GM18511 (cell line): ENCODE results near the gene SGF29.
"Not testable (repeated sequence)": the region's sequence is repeated elsewhere in the genome, so short reads cannot be mapped to it uniquely, and the experiment has no call there.

Experiments used
- ATAC-seq: cut with Tn5 transposase; IDR thresholded peaks from one replicate; pipeline ENCODE4 v1.9.1; 2021; ENCODE audit warnings: mild to moderate bottlenecking, moderate library complexity; ENCODE audit not compliant: unreplicated experiment

The SGF29 gene

DNA sequence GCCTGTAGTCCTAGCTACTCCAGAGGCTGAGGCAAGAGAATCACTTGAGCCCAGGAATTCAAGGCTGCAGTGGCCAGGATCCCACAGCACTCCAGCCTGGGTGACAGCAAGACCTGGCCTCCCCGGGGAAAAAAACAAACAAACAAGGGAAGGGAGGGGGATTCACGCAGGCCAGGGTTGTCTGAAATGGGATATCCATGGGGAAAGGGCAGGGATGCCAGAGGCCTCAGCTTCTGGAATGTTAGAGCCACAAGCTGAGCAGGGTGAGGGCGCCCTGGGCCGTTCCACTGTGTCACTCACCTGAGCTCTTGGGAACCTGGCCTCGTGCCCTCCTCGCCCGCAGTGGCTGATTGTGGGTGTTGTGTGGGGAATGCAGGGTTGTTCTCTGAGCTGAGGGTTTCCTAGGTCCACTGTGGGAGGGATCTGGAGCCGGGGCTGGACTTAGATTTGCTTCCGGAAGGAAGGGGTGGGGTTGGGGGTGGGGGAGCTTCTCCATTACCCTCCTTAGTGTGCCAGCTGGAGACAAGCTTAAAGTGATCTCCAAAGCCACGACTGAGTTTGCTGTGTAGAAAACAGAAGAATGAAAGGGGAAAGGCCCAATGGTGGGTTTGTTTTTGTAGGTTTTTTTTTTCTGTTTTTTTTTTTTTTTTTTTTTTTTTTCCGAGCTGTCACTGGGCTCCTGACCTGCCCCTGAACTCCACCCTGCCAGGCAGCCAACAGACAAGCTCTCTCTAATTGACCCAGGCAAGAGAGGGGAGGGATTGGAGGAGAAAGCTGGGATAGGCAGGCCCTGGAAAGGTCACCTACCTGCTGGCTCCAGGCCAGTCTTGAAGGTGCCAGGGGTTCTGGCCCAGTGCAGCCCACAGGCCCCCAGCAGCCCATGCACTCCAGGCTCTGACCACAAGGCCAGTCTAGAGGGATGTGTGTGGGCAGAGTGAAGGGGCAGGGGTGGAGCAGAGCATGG lies 56.2 kb downstream of the SGF29 start, which contains the start of gene SULT1A1:
Gene SULT1A1, minus strand, starts transcription at position 414 of the 964 bp plus-strand sequence. CDS start 1,189 bp downstream, outside the sequence.
- no peak for ATAC-seq

DNA sequence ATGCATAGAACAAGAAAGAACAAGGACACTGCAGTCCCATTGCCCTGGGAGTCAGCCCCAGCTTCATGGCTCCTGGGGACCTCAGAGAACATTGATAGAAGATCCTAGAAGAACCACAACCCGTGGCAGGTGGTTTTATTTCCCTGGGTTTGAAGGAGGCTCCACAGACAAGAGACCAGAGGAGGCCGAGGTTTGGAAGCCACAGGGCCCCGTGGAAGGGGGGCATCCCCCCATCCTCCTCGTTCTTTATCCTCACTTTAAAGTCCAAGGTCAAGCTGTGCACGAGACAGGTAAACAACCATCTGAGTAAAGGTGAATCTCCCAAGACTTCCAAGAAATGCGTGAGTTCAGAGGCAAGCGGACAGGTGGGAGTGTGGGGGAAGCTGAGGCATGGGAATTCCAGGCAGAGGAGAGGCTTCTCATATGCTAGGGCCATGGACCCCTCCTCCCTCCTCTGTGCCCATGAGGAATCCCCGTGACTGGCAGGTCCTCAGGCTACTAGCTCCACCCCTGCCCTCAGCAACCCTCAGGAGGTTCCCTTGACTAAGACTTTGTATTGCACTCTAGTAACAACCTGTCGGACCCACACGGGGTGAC lies 57.0 kb downstream of the SGF29 start:
- ATAC-seq, result no peak

DNA sequence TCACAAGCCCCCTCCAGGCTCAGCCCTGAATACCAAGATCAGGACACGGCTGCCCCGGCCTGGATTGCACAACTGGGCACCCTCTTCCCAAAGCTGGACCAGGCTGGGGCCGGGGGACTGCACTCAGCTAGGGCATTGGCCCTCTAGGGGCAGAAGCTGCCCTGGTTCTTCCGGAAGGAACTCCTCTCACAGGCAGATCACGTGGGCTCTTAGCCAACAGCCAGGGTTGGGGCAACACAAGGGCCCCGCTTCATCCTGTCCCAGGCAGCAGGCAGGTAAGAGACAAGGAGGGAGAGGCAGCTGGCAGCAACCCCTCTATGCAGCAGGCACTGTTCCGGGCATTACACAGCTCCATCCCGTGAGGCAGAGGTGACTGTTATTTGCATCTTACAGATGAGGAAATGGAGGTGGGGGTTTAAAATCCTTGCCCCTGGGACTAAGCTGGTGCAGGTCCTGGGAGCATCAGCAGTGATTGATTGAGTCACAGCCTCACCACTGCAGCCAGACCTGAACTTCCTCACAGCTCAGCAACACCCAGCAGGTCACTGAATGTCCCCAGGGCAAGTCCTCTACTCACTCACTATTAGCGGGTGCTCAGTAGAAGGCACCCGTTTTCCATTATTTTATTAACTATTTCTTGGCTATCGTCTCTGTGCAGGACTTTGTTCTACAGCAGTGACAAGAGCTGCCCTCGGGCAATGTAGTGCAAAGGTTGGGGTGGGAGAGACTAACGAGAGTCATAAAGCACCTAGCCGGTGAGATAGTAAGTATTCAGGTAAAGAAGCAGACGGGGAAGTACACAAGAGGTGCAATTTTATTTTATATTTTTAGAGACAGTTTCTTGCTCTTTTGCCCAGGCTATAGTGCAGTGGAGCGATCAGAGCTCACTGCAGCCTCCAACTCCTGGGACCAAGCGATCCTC lies 58.9 kb downstream of the SGF29 start:
- peak; percentile 73 for ATAC-seq

DNA sequence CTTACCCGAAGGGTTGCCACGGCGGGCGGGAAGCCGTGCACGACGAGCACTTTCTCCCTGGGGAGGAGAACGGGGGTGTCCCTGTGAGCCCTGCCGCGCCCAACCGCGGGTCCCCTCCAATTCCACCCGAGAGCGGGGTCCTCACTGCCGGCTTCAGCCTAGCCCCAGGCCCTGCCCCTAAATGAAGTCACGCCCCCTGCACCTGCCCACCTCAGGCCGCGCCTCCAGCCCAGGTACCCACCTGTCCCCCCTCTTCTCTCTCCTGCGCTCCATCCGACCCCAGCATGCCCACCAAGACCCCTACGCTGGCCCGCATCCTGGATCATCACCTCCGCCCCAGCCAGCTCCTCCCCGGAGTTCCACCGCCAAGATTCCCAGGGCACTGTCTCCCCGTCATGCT lies 60.2 kb downstream of the SGF29 start:
- not testable (repeated sequence) for ATAC-seq

DNA sequence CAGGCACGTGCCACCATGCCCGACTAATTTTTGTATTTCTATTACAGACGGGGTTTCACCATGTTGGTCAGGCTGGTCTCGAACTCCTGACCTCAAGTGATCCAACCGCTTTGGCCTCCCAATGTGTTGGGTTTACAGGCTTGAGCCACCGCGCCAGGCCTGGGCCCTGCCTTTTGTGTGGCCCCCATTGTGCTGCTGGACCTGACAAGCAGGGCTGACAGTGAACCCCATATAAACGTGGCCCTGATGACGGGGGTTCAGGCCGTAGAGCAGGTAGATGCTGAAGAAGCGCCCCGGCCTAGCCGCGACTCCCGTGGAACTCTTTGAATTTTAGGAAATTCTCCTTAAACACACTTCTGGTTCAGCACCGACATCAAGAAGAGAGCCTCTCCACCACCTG lies 60.8 kb downstream of the SGF29 start:
- not testable (repeated sequence) for ATAC-seq

DNA sequence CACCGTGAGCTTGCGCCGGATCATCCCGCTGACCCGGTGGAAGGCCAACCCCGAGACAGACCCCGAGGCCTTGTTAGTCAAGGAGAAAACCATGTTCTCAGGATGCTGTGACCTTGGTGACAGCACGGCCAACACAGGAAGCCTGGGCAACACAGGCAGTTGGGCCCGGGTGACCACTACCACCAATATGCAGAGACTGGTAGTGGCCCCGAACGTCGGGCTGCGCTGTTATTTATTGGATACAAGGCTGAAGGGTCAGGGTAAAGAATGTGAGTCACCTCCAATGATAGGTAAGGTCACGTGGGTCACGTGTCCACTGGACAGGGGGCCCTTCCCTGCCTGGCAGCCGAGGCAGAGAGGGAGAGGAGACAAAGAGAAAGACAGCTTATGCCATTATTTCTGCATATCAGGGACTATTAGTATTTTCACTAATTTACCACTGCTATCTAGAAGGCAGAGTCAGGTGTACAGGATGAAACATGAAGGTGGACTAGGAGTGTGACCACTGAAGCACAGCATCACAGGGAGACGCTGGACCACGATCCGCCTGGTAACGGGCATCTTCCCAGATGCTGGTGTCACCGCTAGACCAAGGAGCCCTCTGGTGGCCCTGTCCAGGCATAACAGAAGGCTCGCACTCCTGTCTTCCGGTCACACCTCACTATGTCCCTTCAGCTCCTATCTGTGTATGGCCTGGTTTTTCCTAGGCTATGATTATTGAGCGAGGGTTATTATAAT lies 61.9 kb downstream of the SGF29 start:
- not testable (repeated sequence) for ATAC-seq

DNA sequence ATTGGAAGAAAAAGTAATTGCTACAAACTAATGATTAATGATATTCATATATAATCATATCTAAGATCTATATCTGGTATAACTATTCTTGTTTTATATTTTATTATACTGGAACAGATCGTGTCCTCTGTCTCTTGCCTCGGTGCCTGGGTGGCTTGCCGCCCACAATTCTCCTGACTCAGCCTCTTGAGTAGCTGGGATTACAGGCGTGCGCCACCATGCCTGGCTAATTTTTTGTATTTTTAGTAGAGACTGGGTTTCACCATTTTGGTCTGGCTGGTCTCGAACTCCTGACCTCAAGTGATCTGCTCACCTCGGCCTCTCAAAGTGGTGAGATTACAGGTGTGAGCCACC lies 62.5 kb downstream of the SGF29 start:
- not testable (repeated sequence) for ATAC-seq

DNA sequence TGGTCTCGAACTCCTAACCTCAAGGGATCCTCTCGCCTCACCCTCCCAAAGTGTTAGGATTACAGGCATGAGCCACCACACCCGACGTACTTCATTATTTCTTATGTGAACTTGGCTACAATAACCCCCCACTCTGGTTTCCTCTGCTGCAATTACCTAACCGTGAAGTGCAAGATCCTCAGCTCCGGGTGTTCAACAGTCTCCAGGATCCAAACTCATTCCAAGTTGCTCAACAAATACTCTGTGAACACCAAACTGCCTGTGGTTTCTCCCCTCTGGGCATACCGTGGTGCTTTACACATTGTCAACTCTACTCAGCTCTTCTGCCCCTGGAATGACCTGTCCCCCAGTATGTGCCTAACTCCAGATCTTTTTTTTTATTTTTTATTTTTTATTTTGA lies 62.9 kb downstream of the SGF29 start:
- ATAC-seq, result no peak

DNA sequence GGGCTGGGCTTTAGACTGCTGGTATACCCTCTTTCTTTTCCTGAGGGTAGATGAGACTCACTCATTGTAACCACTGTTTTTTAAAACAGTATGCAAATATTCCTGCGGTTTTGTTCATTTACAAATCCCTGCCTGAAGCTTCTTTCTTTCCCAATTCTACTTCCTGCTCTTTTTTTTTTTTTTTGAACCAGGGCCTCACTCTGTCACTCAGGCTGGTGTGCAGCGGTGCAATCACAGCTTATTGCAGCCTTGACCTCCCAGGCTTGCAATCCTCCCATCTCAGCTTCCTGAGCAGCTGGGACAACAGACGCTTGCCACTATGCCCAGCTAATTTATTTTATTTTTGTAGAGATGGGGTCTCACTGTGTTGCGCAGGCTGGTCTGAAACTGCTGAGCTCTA lies 64.2 kb downstream of the SGF29 start:
- no peak for ATAC-seq

DNA sequence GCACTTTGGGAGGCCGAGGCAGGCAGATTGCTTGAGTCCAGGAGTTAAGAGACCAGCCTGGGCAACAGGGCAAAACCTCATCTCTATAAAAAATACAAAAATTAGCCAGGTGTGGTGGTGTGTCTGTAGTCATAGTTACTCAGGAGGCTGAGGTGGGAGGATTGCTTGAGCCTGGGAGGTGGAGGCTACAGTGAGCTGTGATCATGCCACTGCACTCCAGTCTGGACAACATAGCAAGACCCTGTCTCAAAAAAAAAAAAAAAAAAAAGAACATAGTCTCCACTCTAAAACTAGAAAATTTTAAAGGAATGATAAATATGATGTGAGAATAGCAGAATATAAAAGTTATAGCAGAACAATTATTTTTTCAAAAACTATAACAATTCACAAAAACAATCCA lies 66.6 kb downstream of the SGF29 start:
- ATAC-seq, result not testable (repeated sequence)

DNA sequence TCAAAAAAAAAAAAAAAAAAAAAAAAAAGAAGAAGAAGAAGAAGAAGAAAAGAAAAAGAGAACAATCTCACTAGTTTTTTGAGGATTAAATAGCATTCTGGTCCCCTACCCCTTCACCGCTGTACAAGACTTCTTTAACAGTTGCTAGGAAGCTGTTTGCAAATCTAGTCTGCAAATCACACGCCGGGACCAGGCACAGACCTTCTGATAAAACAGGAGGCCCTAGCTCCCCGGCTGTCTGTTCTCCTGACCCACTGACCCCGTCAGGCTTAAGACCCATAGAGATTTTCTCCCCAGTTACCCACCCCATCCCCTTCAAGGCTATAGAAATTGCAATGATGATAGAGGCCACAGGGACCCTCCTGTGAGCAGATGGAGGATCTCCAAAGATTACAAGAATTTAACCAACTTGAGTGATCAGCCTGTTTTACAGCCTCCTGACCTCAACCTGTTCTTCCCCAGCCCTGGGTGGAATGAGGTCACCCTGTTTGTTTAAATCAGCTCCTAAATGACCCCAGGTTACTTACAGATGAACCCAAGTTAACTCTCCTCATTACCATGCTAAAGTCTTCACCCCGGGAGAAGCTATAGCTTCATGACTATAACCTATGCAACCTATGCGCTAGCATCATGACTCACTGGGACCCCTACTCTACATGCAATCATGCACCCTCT lies 67.9 kb downstream of the SGF29 start:
- no peak for ATAC-seq

DNA sequence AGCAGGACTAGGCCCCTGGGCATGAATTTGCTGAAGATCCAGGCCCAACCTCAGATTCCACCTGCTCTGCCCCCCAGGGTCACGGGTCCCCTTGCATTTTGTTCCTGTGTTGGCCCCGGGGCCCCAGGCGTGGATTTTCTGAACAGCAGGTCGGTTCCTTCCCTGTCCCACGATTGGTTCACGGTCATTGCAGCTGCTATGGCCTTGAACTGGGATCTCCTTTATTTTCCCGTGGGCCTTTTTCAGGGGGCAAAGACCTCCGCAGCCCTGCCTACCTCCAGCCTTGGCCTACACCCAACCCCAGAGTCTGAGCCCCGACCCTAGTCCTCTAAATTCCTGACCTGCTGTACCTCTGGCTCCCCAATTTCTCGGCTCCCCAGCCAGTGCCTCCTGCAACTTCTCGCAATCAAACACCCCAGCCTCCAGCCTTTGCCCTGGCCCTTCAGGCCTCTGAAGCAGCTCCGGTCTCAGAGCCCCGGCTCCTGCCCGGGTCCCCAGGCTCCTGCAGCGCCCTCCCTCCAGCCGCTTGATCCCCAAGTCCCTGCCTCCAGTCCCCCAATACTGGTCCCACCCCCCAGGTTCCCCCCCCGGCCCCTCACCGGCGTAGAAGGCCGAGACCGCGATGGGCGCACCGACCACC lies 68.9 kb downstream of the SGF29 start:
- ATAC-seq, result not testable (repeated sequence)

DNA sequence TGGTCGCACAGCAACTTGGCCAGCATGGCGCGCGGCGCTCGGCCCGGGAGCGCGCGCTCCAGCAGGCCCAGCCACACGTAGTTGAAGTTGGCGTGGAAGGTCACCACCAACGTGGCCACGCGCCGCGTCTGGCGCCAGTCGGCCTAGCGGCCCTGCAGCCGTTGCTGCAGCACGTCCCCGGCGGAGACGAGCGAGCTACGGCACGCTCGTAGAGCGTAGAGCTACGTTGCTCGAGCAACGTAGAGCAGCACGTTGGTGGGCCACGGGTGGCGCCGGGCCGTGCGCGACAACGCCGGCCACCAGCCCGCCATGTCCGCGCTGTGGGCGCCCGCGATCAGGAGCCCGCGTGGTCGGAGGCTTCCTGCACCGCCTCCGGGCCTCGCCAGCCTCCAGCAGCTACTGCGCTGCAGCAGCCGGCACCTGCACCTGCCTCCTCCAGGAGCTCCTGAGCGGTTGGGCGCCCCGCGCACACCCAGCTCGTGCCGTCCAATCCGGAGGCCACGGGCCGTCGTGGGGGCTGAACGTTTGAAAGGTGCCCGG lies 69.5 kb downstream of the SGF29 start:
- ATAC-seq, result no peak

DNA sequence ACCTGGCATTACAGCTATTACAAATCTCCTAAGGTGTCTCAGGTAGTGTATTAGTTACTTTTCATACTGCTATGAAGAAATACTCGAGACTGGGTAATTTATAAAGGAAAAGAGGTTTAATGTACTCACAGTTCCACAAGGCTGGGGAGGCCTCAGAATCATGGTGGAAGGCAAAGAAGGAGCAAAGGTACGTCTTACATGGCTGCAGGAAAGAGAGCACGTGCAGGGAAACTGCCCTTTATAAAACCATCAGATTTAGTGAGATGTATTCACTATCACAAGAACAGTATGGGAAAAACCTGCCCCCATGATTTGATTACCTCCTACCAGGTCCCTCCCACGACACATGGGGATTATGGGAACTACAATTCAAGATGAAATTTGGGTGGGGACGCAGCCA lies 77.2 kb downstream of the SGF29 start:
- not testable (repeated sequence) for ATAC-seq

DNA sequence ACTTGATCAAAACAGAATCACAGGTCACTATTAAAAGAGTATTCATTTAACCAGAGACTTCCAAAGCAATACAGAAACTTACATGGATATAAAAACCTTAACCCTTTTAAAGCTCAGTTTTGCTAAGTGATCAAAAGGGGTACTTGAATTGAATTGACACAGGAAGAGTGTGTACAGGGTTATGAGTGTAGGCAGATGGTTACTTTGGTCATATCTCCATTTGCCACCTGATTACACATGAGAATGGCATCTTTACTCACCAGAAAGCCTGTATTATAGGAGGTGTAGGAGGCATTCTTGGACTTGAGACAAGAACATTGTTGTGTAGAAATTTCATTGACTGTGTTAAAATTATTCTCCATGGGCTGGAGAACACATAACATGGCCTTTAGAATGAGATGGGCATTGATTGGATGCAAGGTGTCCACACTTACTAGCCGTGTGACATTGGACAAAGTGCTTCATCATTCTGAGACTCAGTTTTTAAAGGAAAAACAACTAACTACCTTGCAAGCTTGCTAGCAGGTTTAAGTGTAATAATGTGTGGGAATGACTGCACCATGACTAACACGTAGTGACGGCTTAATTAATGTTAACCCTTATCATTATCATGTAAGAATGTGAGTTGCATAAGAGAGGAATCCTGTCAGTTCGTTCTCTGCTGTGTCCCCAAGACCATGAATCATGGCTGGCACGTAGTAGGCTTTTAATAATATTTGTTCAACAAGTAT lies 82.5 kb downstream of the SGF29 start:
- not testable (repeated sequence) for ATAC-seq

DNA sequence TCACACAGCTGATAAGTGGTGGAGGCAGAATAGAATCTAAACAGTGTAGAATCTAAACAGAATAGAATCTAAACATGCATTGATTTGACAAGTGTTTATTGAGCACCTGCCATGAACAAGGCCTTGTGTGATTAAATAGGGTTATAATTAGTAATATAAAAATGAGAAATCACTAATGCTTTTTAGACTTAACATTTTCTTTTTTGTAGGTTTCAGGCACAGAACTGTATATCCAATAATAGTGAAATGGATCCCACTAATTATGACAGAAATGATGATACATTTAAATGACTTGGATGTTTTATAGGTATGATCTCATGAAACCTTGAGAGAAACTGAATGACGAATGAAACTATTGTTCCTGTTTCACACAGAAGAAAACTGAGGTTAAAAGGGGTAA lies 84.0 kb downstream of the SGF29 start, which contains the start of gene NPIPB8:
Gene NPIPB8, plus strand, starts transcription at position 301 of the 400 bp plus-strand sequence. CDS start 296 bp downstream, outside the sequence.
- not testable (repeated sequence) for ATAC-seq

DNA sequence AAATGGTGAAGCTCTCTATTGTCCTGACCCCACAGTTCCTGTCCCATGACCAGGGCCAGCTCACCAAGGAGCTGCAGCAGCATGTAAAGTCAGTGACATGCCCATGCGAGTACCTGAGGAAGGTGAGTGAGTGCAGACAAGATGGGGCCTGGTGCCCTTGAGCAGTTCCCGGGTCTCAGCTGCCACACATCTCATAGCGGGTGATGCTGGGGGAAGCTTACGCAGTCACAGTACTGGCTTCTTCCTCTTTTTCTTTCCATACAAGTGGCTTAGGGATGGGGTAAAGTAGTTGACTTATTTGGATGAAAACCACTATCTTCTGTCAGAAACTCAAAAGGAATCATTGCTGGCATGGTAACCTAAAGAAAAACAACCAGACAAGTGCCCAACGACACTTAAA lies 84.6 kb downstream of the SGF29 start:
- not testable (repeated sequence) for ATAC-seq

DNA sequence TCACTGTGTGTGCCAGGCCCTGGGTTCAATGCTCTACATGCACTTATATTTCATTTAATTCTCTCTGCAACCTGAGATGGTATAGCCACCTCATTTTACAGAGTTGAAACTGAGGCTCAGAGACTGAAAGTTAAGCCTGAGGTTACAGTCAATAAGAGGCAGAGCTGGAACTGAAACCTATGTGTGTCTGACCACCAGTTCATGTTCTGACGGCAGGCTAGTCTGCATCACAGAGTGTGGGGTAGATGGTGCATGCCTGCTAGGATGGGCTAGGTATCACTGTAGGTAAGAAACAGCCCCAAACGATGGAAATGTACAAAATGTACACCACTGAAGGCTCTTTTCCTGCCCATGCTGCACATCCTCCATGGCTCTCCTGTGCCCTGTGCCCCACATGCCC lies 86.2 kb downstream of the SGF29 start:
- not testable (repeated sequence) for ATAC-seq
